Stimulated activated naive CD8-positive, alpha-beta T cell treated with anti-CD3 and anti-CD28 coated beads, Interleukin-15, Interleukin-2, amounts not matched to agents 100 ng/mL and 50 ng/mL, for 24 hours (primary cell): ENCODE measurements around the gene MEP1A.
"Not testable (repeated sequence)": the region's sequence is repeated elsewhere in the genome, so short reads cannot be mapped to it uniquely, and the experiment has no call there.

ENCODE experiments used
- H3K27ac Mint-ChIP-seq: one replicate; pipeline ENCODE4 v1.8.0; 2021; ENCODE audit warnings: mild to moderate bottlenecking, mixed read lengths
- H3K27me3 Mint-ChIP-seq: one replicate; pipeline ENCODE4 v1.8.0; 2021; ENCODE audit warnings: mixed read lengths
- H3K36me3 Mint-ChIP-seq: one replicate; pipeline ENCODE4 v1.8.0; 2021; ENCODE audit warnings: low read depth, mixed read lengths
- H3K4me1 Mint-ChIP-seq: one replicate; pipeline ENCODE4 v1.8.0; 2021; ENCODE audit warnings: low read depth, mixed read lengths
- H3K4me3 Mint-ChIP-seq: one replicate; pipeline ENCODE4 v1.8.0; 2021; ENCODE audit warnings: mild to moderate bottlenecking, mixed read lengths
- H3K9me3 Mint-ChIP-seq: one replicate; pipeline ENCODE4 v1.8.0; 2021; ENCODE audit warnings: mixed read lengths

MEP1A gene

DNA sequence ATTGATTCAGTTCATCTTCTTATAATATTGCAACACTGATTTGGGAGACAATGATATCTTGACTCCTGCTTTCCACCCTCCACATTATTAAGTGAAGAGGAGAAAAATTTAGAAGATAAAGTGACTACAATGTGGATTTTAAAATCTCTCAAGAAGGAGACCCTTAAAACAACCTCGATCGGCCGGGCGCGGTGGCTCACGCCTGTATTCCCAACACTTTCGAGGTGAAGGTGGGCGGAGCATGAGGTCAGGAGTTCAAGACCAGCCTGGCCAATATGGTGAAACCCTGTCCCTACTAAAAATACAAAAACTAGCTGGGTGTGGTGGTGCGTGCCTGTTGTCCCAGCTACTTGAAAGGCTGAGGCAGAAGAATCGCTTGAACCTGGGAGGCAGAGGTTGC lies 28.9 kb upstream of the MEP1A start:
- H3K9me3 Mint-ChIP-seq, H3K4me3 Mint-ChIP-seq, H3K27ac Mint-ChIP-seq, H3K36me3 Mint-ChIP-seq, H3K4me1 Mint-ChIP-seq: not testable (repeated sequence)
- peaks cover 19% of the 10 kb centered on the region for H3K27me3 Mint-ChIP-seq

DNA sequence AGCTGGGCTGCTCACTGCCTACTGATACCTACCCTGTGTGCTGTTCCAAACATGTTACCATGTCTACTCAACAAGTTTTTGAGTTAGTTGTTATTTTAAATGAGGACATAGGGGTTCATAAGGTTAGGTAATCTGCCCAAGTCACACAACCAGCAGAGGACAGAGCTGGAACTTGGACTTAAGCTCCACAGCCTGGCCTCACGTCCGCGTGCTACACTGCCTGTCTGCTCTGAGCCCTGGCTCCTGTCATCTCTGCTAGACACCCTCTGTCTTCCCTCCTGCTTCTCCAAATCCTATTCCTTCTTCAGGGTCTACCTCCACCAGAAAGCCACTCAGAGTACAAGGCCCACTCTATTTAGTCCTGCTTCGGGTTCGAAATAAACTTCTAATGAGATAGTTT lies 28.2 kb upstream of the MEP1A start:
- Mint-ChIP-seq H3K27ac (no peak overlapping the region), H3K4me1 (no peaks in the 10 kb centered on the region), H3K36me3 (no peaks in the 10 kb centered on the region), H3K4me3 (no peak overlapping the region), H3K27me3 (peaks cover 19% of the 10 kb centered on the region), H3K9me3 (no peaks in the 10 kb centered on the region)

- no peak overlapping the region for H3K4me3 Mint-ChIP-seq
- H3K9me3 Mint-ChIP-seq: no peaks in the 10 kb centered on the region
- no peaks in the 10 kb centered on the region for H3K36me3 Mint-ChIP-seq
- no peaks in the 10 kb centered on the region for H3K4me1 Mint-ChIP-seq
- H3K27me3 Mint-ChIP-seq: peaks cover 14% of the 10 kb centered on the region
- H3K27ac Mint-ChIP-seq: no peak overlapping the region
Measured at GRCh38 chr6:46772016-46772415, 21.2 kb upstream of the MEP1A start.

DNA sequence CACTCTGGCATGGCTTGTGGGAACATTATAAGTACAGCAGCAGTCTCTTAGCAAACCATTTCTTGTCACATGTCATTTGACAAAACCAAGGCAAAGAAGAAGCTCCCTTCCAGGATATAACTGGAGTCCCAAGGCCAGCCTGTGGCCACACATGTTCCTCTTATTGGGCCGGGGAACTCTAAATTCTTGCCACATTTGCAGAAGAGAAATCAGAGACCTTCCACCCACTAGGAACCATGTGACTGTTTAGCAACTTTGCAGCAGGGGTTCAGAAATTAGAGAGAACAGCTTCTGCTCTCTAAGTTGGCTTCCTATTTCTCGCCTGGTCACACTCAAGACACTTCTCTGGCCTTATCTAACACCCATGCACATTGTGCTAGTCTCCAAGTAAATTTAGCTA lies 20.4 kb upstream of the MEP1A start:
- Mint-ChIP-seq H3K9me3 (no peaks in the 10 kb centered on the region), H3K4me3 (no peak overlapping the region), H3K27ac (no peak overlapping the region), H3K27me3 (peaks cover 10% of the 10 kb centered on the region), H3K4me1 (no peaks in the 10 kb centered on the region), H3K36me3 (no peaks in the 10 kb centered on the region)

- Mint-ChIP-seq H3K27me3 (peaks cover 8% of the 10 kb centered on the region), H3K36me3 (no peaks in the 10 kb centered on the region), H3K27ac (no peak overlapping the region), H3K9me3 (no peaks in the 10 kb centered on the region), H3K4me3 (no peak overlapping the region), H3K4me1 (no peaks in the 10 kb centered on the region)
Measured at GRCh38 chr6:46773201-46773855, 19.9 kb upstream of the MEP1A start.

GRCh38 chr6:46774736-46775135 lies 18.5 kb upstream of the MEP1A start:
- not testable (repeated sequence) for H3K4me1 Mint-ChIP-seq

DNA sequence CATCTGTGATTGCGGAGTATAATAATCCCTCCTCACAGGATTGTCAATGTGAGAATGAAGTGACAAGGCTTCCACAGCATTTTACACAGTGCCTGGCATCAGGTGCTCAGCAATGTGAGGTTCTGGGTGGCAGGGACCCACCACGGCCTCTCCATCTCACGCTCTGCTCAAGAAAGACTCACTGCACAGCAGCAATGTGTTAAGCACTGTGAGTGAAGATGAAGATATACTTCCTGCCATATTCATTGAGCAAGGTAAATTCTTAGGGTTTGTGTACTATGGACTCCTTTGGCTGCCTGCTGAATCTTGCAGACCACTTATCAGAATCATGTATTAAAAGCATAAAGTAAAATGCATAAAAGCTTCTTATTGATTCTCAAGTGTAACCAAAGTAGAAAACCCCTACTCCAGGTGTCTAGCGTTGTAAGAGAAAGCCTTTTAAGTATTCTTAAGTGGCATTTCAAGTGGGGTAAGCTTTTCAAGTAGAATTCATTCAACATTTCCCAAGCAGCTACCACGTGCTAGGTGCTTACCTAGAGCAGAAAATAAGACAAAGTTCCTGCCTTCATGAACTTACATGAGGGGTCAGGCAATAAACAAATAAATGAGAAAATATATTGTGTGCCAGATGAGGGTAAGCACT lies 17.0 kb upstream of the MEP1A start:
- Mint-ChIP-seq H3K9me3 (no peaks in the 10 kb centered on the region), H3K27me3 (peaks cover 4% of the 10 kb centered on the region)

More at GRCh38 chr6:46774736-46775135, 18.5 kb upstream of the MEP1A start:
- H3K27me3 Mint-ChIP-seq, H3K9me3 Mint-ChIP-seq, H3K4me3 Mint-ChIP-seq, H3K27ac Mint-ChIP-seq, H3K36me3 Mint-ChIP-seq: not testable (repeated sequence)

GRCh38 chr6:46777476-46778346 lies 15.5 kb upstream of the MEP1A start:
- Mint-ChIP-seq H3K27me3 (peaks cover 4% of the 10 kb centered on the region), H3K4me3 (no peak overlapping the region), H3K9me3 (no peaks in the 10 kb centered on the region), H3K27ac (no peak overlapping the region), H3K36me3 (no peaks in the 10 kb centered on the region), H3K4me1 (no peaks in the 10 kb centered on the region)

More for the DNA sequence above, 17.0 kb upstream of the MEP1A start:
- no peaks in the 10 kb centered on the region for H3K36me3 Mint-ChIP-seq
- no peak overlapping the region for H3K27ac Mint-ChIP-seq
- no peak overlapping the region for H3K4me3 Mint-ChIP-seq
- H3K4me1 Mint-ChIP-seq: no peaks in the 10 kb centered on the region

DNA sequence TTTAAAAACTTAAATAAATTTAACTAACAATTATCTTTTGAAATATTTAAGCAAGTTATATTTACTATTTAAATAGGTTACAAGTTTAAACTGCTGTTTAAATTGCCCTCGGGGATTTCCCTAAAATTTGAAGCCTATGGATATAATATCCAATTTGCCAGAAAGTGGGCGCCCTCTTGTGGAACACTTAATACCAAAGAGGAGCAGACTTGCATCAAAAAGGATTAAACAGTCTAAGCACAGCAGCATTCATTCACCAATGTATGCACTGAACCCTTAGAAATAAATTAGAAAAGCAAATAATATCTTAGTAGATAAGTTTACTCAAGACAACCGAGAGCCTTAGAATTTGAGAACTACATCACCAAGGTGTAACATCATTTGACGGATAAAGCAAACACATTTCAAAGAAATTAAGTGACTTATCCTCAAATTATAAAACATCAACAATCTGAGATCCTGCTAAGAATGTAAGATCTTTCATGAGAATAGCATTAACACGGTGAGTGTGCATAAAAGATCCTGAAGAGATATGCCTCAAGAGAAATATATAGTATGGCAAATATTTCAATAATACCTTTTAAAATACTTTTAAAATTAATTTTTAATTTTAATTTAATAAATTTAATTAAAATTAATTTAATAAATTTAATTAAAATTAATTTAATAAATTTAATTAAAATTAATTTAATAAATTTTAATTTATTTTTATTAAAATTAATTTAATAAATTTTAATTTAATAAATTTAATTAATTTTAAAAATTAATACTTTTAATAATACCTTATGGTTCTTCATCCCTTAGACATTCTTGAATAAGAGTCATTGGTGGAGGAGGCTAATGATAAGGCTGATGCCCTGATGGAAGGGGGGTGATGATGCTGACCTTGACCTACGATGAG lies 11.5 kb upstream of the MEP1A start:
- Mint-ChIP-seq H3K27me3 (peaks cover 14% of the 10 kb centered on the region), H3K4me1 (no peaks in the 10 kb centered on the region), H3K36me3 (no peaks in the 10 kb centered on the region), H3K27ac (no peak overlapping the region), H3K4me3 (no peak overlapping the region), H3K9me3 (no peaks in the 10 kb centered on the region)

DNA sequence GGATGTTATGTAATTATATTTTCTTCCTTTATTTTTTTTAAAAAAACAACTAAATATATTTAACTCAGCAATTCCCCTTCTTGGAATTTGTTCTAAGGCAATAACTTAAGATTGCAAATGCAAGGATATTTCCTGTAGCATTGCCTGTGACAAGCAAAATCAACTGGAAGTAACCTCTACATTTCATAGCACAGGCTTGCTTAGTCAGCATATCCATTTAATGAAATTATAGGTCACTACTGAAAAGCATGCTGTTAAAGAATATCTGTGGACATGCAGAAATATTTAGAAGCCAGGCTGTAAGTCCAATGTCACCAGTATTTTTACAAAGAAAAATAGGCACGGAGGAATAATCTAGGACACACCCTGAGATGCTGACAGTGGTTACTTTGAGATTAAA lies 8.7 kb upstream of the MEP1A start:
- Mint-ChIP-seq H3K4me3 (no peak overlapping the region), H3K27ac (no peak overlapping the region), H3K27me3 (peaks cover 15% of the 10 kb centered on the region), H3K36me3 (no peaks in the 10 kb centered on the region), H3K4me1 (no peaks in the 10 kb centered on the region), H3K9me3 (no peaks in the 10 kb centered on the region)

- Mint-ChIP-seq H3K9me3 (no peaks in the 10 kb centered on the region), H3K4me1 (no peaks in the 10 kb centered on the region), H3K27ac (no peak overlapping the region), H3K36me3 (no peaks in the 10 kb centered on the region), H3K4me3 (no peak overlapping the region), H3K27me3 (peaks cover 19% of the 10 kb centered on the region)
Measured at GRCh38 chr6:46787871-46788540, 5.2 kb upstream of the MEP1A start.

GRCh38 chr6:46788791-46789190 lies 4.4 kb upstream of the MEP1A start:
- H3K27me3 Mint-ChIP-seq: peaks cover 19% of the 10 kb centered on the region
- no peaks in the 10 kb centered on the region for H3K9me3 Mint-ChIP-seq
- H3K4me3 Mint-ChIP-seq: no peak overlapping the region
- H3K4me1 Mint-ChIP-seq: no peaks in the 10 kb centered on the region
- no peak overlapping the region for H3K27ac Mint-ChIP-seq
- no peaks in the 10 kb centered on the region for H3K36me3 Mint-ChIP-seq

DNA sequence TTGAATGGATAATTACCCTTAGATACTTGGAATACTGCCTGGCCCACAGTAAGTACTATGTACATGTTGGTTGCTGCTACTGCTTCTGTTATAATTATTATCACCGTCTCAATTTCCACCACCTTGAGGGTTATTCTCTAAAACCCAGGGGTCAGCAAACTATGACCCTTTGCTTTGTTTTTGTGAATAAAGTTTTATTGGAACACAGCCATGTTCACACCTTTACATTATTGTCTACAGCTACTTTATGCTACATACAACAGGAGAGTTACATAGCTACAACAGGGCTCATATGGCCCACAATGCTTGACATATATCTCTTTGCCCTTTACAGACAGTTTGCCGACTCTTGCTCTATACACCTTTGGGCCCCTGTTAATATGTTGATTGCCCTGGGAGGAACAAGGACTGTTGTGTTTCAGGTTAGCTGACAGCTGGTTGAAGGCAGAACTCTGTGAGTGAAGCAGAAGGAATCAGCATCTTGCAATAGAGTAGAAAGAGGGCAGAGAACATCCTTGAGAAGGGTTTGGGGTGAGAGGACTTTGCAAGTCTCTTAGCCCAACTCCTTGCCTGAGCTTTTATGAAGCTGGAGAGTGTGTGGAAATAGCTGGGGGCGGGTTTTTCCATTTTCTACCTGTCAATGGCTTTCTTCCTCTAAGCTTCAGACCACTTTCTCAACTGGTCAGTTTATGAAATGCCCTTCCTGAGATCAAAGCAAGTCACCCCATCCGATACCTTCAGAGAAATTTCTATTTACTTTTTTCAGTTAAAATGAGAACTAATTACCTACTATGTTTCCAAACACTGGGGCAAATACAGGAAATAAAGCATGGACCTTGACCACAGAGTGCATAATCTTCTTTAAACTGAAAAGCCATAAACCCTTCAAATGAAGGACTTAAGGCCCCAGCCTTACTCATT lies 3.5 kb upstream of the MEP1A start:
- Mint-ChIP-seq H3K27me3 (peaks cover 19% of the 10 kb centered on the region), H3K4me1 (no peaks in the 10 kb centered on the region), H3K9me3 (no peaks in the 10 kb centered on the region), H3K27ac (no peak overlapping the region), H3K4me3 (no peak overlapping the region), H3K36me3 (no peaks in the 10 kb centered on the region)
